ENCODE results near the gene ST6GAL1. TPM values are rescaled to one million over a fixed set of nuclear protein-coding genes. Genes with fewer than 3 reads are reported as not detected.

ST6GAL1 gene
- polyA plus RNA-seq, 1 of the 3 experiments (the other 2 are of a cell fraction), result 3.9 TPM

DNA sequence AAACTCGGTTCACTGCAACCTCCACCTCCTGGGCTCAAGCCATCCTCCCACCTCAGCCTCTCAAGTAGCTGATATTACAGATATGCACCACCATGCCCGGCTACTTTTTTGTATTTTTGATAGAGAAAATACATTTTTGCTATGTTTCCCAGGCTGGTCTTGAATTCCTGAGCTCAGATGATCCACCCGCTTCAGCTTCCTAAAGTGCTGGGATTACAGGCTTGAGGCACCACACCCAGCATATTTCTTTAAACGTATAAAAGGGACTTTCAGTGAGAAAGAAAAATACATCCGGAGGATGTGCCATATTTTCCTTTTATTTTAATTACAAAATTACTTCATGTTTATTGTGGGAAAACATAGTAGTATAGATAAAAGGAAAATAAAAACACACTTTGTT, 153.8 kb downstream of the ST6GAL1 start:
- ChIA-PET POLR2A (no interaction called here), CTCF (interaction anchor here (0.6 to 1.0 kb wide), 2 partner anchors 29 to 118 kb away, joined by 3 read pairs; no protein-coding TSS in a partner anchor)
- H3K4me1 ChIP-seq (ENCODE audit: control insufficient read depth in 1 of 2, insufficient read depth in 2 of 2, low read depth in 1 of 2, low read length in 1 of 2), result no peaks in the 10 kb centered on the region; a peak in 1 of 4 replicates
- H3K27me3 ChIP-seq (ENCODE audit: insufficient read depth), result no peaks in the 10 kb centered on the region
- 51% methylated on average over 5 of the region's 5 CpGs for WGBS (ENCODE audit: low lambda C conversion rate)
- H3K4me3 ChIP-seq (ENCODE audit: low read depth in 2 of 2, low read length in 1 of 2), result no peak overlapping the region
- TF ChIP-seq, protein P1, sequence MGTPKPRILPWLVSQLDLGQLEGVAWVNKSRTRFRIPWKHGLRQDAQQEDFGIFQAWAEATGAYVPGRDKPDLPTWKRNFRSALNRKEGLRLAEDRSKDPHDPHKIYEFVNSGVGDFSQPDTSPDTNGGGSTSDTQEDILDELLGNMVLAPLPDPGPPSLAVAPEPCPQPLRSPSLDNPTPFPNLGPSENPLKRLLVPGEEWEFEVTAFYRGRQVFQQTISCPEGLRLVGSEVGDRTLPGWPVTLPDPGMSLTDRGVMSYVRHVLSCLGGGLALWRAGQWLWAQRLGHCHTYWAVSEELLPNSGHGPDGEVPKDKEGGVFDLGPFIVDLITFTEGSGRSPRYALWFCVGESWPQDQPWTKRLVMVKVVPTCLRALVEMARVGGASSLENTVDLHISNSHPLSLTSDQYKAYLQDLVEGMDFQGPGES (IDR thresholded peaks at IDR 0.05; ENCODE audit: low read depth, low read length), result no peak
- TF ChIP-seq POLR2AphosphoS5 (IDR thresholded peaks at IDR 0.05; ENCODE audit: low read depth, low read length), result no peak
- TF ChIP-seq, protein P2, sequence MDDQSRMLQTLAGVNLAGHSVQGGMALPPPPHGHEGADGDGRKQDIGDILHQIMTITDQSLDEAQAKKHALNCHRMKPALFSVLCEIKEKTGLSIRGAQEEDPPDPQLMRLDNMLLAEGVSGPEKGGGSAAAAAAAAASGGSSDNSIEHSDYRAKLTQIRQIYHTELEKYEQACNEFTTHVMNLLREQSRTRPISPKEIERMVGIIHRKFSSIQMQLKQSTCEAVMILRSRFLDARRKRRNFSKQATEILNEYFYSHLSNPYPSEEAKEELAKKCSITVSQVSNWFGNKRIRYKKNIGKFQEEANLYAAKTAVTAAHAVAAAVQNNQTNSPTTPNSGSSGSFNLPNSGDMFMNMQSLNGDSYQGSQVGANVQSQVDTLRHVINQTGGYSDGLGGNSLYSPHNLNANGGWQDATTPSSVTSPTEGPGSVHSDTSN (IDR thresholded peaks at IDR 0.05), result no peak
- no peak for TF ChIP-seq RCOR1 (IDR thresholded peaks at IDR 0.05; ENCODE audit: low read length)
- no peak for TF ChIP-seq EZH2phosphoT487 (IDR thresholded peaks at IDR 0.05; ENCODE audit: borderline replicate concordance, low read depth)
- TF ChIP-seq RAD21 (IDR thresholded peaks at IDR 0.05; ENCODE audit: low read length), result no peak
- no peak for TF ChIP-seq SMC3 (IDR thresholded peaks at IDR 0.05; ENCODE audit: low read depth, low read length)
- TF ChIP-seq JUND (IDR thresholded peaks at IDR 0.05), result no peak
- no peaks in the 10 kb centered on the region for H3K9me2 ChIP-seq
- H2AFZ ChIP-seq (ENCODE audit: low read depth), result no peak overlapping the region
- H3K79me2 ChIP-seq (ENCODE audit: insufficient read depth), result no peaks in the 10 kb centered on the region
- H3K36me3 ChIP-seq (replicated peaks in 1 of 2; ENCODE audit: control insufficient read depth in 1 of 2, insufficient read depth in 2 of 2, low read length in 1 of 2), result no peaks in the 10 kb centered on the region
- H4K20me1 ChIP-seq (ENCODE audit: insufficient read depth), result no peaks in the 10 kb centered on the region
- H3K4me2 ChIP-seq, result no peak overlapping the region
- no peak for DNase-seq
- no peaks in the 10 kb centered on the region for H3F3A ChIP-seq (replicated peaks; ENCODE audit: insufficient read depth)
- H3K9ac ChIP-seq, result no peak overlapping the region
- H3K9me3 ChIP-seq, result peaks cover 6% of the 10 kb centered on the region; the same call in 1 of the 2 replicates
- H3K27ac ChIP-seq (ENCODE audit: low read depth in 2 of 2, low read length in 1 of 2), result no peak overlapping the region

DNA sequence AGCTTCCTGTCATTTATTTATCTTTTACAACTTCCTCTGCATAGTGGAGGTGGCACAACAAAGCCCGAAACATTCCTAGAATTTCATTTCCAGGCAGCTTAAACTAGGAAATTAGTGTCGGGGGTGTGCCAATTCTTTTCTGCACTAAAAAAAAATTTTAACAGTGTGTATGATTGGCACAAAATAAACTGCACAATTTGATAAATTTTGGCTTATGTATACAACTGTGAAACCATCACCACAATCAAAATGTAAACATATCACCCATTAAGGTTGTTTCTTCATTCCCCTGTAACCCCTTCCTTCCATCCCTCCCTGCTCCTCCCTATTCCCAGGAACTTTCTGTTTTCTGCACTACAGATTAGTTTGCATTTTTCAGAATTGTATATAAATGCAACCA, 154.3 kb downstream of the ST6GAL1 start:
- Histone ChIP-seq H3K9me2 (no peaks in the 10 kb centered on the region), H4K20me1 (ENCODE audit: insufficient read depth) (no peaks in the 10 kb centered on the region), H3F3A (replicated peaks; ENCODE audit: insufficient read depth) (no peaks in the 10 kb centered on the region), H3K9ac (no peak overlapping the region), H3K9me3 (peaks cover 6% of the 10 kb centered on the region; the same call in 1 of the 2 replicates), H2AFZ (ENCODE audit: low read depth) (no peak overlapping the region), H3K4me3 (ENCODE audit: low read depth in 2 of 2, low read length in 1 of 2) (no peak overlapping the region), H3K4me2 (no peak overlapping the region), H3K36me3 (replicated peaks in 1 of 2; ENCODE audit: control insufficient read depth in 1 of 2, insufficient read depth in 2 of 2, low read length in 1 of 2) (no peaks in the 10 kb centered on the region), H3K79me2 (ENCODE audit: insufficient read depth) (no peaks in the 10 kb centered on the region), H3K27me3 (ENCODE audit: insufficient read depth) (no peaks in the 10 kb centered on the region), H3K27ac (ENCODE audit: low read depth in 2 of 2, low read length in 1 of 2) (no peak overlapping the region), H3K4me1 (ENCODE audit: control insufficient read depth in 1 of 2, insufficient read depth in 2 of 2, low read depth in 1 of 2, low read length in 1 of 2) (no peaks in the 10 kb centered on the region; a peak in 1 of 4 replicates)
- ChIA-PET CTCF (interaction anchor here (1.0 kb wide), 1 partner anchor 29 kb away, joined by 3 read pairs; no protein-coding TSS in a partner anchor), POLR2A (no interaction called here)
- WGBS (ENCODE audit: low lambda C conversion rate), result 84% methylated on average over 2 of the region's 2 CpGs
- DNase-seq, result no peak
- TF ChIP-seq, protein P3, sequence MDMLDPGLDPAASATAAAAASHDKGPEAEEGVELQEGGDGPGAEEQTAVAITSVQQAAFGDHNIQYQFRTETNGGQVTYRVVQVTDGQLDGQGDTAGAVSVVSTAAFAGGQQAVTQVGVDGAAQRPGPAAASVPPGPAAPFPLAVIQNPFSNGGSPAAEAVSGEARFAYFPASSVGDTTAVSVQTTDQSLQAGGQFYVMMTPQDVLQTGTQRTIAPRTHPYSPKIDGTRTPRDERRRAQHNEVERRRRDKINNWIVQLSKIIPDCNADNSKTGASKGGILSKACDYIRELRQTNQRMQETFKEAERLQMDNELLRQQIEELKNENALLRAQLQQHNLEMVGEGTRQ (IDR thresholded peaks at IDR 0.05; ENCODE audit: borderline replicate concordance, low read depth, low read length), result no peak
- no peak for TF ChIP-seq NFIC (IDR thresholded peaks at IDR 0.05; ENCODE audit: borderline replicate concordance)
- no peak for TF ChIP-seq GABPA (IDR thresholded peaks at IDR 0.05; ENCODE audit: low read depth)
- TF ChIP-seq, protein P4, sequence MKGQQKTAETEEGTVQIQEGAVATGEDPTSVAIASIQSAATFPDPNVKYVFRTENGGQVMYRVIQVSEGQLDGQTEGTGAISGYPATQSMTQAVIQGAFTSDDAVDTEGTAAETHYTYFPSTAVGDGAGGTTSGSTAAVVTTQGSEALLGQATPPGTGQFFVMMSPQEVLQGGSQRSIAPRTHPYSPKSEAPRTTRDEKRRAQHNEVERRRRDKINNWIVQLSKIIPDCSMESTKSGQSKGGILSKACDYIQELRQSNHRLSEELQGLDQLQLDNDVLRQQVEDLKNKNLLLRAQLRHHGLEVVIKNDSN (IDR thresholded peaks at IDR 0.05; ENCODE audit: borderline replicate concordance, low read depth), result no peak
- no peak for TF ChIP-seq ELF1 (IDR thresholded peaks at IDR 0.05)
- TF ChIP-seq EZH2phosphoT487 (IDR thresholded peaks at IDR 0.05; ENCODE audit: borderline replicate concordance, low read depth), result no peak
- TF ChIP-seq, protein P5, sequence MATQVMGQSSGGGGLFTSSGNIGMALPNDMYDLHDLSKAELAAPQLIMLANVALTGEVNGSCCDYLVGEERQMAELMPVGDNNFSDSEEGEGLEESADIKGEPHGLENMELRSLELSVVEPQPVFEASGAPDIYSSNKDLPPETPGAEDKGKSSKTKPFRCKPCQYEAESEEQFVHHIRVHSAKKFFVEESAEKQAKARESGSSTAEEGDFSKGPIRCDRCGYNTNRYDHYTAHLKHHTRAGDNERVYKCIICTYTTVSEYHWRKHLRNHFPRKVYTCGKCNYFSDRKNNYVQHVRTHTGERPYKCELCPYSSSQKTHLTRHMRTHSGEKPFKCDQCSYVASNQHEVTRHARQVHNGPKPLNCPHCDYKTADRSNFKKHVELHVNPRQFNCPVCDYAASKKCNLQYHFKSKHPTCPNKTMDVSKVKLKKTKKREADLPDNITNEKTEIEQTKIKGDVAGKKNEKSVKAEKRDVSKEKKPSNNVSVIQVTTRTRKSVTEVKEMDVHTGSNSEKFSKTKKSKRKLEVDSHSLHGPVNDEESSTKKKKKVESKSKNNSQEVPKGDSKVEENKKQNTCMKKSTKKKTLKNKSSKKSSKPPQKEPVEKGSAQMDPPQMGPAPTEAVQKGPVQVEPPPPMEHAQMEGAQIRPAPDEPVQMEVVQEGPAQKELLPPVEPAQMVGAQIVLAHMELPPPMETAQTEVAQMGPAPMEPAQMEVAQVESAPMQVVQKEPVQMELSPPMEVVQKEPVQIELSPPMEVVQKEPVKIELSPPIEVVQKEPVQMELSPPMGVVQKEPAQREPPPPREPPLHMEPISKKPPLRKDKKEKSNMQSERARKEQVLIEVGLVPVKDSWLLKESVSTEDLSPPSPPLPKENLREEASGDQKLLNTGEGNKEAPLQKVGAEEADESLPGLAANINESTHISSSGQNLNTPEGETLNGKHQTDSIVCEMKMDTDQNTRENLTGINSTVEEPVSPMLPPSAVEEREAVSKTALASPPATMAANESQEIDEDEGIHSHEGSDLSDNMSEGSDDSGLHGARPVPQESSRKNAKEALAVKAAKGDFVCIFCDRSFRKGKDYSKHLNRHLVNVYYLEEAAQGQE (IDR thresholded peaks at IDR 0.05; ENCODE audit: low read depth, low read length), result no peak
- TF ChIP-seq POLR2AphosphoS5 (IDR thresholded peaks at IDR 0.05; ENCODE audit: low read depth, low read length), result no peak
- no peak for TF ChIP-seq CHD2 (IDR thresholded peaks at IDR 0.05; ENCODE audit: low read length, partially characterized antibody)
- TF ChIP-seq TCF12 (IDR thresholded peaks at IDR 0.05), result no peak
- TF ChIP-seq, protein P6, sequence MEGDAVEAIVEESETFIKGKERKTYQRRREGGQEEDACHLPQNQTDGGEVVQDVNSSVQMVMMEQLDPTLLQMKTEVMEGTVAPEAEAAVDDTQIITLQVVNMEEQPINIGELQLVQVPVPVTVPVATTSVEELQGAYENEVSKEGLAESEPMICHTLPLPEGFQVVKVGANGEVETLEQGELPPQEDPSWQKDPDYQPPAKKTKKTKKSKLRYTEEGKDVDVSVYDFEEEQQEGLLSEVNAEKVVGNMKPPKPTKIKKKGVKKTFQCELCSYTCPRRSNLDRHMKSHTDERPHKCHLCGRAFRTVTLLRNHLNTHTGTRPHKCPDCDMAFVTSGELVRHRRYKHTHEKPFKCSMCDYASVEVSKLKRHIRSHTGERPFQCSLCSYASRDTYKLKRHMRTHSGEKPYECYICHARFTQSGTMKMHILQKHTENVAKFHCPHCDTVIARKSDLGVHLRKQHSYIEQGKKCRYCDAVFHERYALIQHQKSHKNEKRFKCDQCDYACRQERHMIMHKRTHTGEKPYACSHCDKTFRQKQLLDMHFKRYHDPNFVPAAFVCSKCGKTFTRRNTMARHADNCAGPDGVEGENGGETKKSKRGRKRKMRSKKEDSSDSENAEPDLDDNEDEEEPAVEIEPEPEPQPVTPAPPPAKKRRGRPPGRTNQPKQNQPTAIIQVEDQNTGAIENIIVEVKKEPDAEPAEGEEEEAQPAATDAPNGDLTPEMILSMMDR (IDR thresholded peaks at IDR 0.05), result no peak
- TF ChIP-seq RCOR1 (IDR thresholded peaks at IDR 0.05; ENCODE audit: low read length), result no peak
- no peak for TF ChIP-seq SMC3 (IDR thresholded peaks at IDR 0.05; ENCODE audit: low read depth, low read length)
- no peak for TF ChIP-seq MXI1 (IDR thresholded peaks at IDR 0.05; ENCODE audit: low read depth, low read length)
- no peak for TF ChIP-seq NRF1 (IDR thresholded peaks at IDR 0.05; ENCODE audit: low read depth, low read length)

Measured in SK-N-SH (cell line).